Choroid plexus epithelial cell (primary cell): ENCODE results near the gene LAMC1.
A peak's percentile ranks its signal among the peaks of the same experiment; 100 is the strongest.

Experiments used
- DNase-seq: peaks from one replicate; pipeline ENCODE4 v3.0.0-alpha.2; 2010; ENCODE audit warnings: low read depth
- H3K4me3 ChIP-seq: 2 replicates; pipeline ENCODE4 v1.5.1; 2011; ENCODE audit warnings: low read depth, mild to moderate bottlenecking, control low read depth, low read length, moderate library complexity
- TF ChIP-seq, protein P1 (sequence below): conservative IDR thresholded peaks from 2 replicates; pipeline ENCODE4 v1.5.1; 2011; ENCODE audit warnings: low read depth, mild to moderate bottlenecking, control low read depth, inconsistent platforms, low read length, moderate library complexity

The LAMC1 gene

DNA sequence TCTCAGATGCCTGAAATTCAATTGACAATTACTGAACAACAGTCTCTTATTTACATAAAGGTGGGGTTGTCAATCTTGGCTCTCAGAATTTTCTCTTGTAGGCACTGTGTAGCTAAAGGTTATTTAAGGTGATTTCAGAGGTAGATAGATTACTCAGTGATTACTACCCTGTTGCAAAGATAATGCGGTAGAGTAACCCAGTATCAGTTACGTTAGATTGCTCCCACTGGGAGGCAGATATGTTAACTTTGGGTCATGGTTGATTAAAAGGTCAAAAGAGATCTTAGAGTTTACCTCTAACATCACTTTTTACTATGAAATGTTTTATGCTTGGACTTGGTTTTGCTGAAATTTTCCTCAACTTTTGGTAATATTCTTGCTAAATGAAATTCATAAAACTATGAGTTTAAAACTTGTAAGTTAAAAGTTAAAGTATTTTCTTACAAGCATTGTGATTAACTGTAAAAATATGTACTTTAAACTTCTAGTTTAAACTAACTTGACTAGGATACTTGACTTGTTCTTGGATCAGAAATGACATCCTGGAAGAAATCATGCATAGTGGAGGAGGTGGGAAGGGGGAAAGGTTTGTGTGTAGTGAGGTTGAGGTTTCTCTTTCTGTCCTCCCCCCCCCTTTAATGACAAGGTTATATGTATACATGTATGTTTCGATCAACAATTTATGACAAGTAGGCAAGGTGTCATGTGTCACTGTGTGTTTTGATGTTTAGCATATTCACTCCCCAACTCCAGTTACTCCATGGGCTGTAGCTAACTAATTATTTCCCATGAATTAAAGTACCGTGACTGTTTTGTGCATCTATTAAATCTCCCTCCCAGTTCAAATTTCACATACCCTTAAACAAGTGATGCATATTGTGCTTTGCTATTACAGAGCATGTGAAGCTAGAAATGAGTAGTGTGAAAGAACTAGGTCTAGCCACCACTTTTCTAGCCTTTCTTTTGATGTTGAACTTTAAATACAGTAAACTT, 2.9 kb downstream of the LAMC1 start:
- DNase-seq = peak; percentile 25
- TF ChIP-seq, protein P1, sequence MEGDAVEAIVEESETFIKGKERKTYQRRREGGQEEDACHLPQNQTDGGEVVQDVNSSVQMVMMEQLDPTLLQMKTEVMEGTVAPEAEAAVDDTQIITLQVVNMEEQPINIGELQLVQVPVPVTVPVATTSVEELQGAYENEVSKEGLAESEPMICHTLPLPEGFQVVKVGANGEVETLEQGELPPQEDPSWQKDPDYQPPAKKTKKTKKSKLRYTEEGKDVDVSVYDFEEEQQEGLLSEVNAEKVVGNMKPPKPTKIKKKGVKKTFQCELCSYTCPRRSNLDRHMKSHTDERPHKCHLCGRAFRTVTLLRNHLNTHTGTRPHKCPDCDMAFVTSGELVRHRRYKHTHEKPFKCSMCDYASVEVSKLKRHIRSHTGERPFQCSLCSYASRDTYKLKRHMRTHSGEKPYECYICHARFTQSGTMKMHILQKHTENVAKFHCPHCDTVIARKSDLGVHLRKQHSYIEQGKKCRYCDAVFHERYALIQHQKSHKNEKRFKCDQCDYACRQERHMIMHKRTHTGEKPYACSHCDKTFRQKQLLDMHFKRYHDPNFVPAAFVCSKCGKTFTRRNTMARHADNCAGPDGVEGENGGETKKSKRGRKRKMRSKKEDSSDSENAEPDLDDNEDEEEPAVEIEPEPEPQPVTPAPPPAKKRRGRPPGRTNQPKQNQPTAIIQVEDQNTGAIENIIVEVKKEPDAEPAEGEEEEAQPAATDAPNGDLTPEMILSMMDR = no peak
- H3K4me3 ChIP-seq = peak overlapping the region; percentile 85

DNA sequence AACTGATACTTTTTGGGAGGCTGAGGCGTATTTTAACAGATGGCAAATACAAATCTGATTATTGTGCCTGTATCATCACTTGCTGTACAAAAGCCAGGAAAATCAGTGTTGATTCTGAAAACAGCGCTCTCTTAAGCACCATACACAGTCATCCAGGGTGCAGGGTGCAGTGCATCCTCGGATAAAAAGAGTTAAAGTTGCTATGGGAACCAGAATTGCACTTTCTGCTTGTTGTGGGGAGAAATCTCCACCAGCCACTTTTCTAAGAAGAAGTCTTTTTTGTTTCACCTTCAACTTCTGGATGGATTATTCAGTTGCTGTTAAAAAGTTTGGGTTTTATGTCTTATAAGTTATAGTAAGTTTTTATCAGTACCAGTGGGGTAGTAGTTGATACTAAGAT, 3.8 kb downstream of the LAMC1 start:
- DNase-seq = peak; percentile 40
- no peak overlapping the region for H3K4me3 ChIP-seq

DNA sequence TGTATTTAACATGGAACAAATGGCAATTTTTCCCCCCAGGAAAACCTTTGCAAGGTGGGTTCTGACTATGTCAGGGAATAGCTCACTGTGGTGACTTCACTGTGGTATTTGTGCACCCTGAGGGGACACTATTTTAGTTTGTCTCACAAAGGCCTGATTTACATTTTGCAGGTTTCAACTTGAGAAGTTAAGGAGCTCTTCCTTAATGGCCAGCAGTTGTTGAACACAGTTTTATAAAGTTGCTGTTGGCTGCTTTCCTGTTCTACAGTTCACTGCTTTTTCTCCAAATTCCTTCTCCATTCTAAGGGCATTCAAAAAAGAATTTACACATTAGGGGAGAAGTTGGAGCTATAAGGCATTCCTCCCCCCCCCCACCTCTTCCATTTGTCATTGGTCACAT, 4.6 kb downstream of the LAMC1 start:
- TF ChIP-seq, protein P1 = no peak
- DNase-seq = no peak
- H3K4me3 ChIP-seq = no peak overlapping the region

More for the DNA sequence above, 3.8 kb downstream of the LAMC1 start:
- TF ChIP-seq, protein P1 = no peak

DNA sequence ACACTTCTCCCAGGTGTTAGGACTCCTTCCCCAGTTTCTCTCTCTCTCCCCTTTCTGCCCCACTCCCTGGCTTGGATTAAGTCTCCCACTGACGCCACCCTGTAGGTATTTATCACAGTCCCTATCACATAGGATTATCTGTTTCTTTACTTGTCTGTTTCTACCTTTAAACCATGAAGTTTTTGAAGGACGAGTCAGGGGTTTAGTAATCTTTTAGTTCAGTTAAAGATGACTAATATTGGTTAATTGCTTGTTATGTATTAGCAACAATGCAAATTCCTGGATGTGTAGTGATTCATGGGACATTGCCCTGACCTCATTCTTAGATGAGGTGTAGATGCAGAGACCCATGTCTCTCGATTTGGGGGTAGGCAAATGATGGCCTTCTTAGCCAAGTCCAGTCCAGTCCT, 6.4 kb downstream of the LAMC1 start:
- TF ChIP-seq, protein P1 = no peak
- DNase-seq = peak; percentile 45
- H3K4me3 ChIP-seq = no peak overlapping the region

DNA sequence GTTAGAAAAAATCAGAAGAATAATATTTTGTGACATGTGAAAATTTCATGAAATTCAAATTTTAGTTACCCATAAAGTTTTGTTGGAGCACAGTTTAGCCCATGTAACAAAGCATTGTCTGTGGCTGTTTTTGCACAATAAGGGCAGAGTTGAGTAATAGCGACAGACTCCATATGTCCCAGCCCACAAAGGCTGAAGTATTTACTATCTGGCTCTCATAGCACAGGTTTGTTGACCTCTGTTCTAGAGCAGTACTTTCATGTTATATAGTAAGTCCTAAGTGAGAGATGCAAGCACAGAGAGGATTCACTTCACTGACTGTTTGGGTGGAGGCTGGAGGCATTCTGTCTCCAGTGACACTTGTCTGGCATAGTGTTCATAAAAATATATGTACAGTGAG, 6.8 kb downstream of the LAMC1 start:
- DNase-seq = peak; percentile 77
- no peak overlapping the region for H3K4me3 ChIP-seq
- TF ChIP-seq, protein P1 = no peak

DNA sequence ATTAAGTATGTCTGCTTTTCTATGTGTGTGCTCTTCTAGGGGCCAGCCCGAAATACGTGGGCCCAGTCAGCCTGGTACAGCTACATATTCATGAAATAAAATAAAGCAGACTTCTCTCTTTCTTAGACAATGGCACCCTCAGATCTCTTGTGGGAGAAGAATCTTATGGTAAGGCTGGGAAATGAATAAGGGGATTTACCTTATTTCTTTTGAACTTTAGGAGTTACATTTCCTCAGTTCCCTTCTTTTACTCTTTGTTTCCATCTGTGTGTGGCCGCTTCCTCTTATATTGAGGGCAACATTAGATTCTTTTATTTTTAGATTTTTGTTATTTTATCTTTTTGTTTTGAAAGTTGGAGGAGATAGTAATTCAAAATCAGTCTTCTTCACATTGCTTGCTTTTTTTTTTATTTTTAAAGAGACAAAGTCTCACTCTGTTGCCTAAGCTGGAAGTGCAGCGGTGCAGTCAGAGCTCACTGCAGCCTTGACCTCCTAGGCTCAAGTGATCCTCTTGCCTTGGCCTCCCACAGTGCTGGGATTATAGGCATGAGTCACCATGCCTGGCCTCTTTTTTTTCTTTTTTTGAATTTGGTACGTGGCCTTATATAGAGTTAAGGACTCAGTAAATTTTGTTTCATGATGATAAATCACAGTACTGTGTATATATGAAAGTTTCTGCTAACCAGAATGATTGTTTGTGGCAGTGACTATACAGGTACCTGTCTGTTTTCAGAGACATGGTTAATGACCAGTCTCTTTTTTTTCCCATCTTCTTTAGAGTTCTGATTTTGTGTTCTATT, 9.1 kb downstream of the LAMC1 start:
- peak; percentile 57 for DNase-seq
- TF ChIP-seq, protein P1 = no peak
- H3K4me3 ChIP-seq = no peak overlapping the region
